Measurements from ENCODE around the gene IPCEF1. TPM values are rescaled to one million over a fixed set of nuclear protein-coding genes. Genes with fewer than 3 reads are reported as not detected.

The IPCEF1 gene
- total and polyA plus RNA-seq, 2 of the 4 experiments (the other 2 are of a cell fraction): under 0.01 to 0.03 TPM

DNA sequence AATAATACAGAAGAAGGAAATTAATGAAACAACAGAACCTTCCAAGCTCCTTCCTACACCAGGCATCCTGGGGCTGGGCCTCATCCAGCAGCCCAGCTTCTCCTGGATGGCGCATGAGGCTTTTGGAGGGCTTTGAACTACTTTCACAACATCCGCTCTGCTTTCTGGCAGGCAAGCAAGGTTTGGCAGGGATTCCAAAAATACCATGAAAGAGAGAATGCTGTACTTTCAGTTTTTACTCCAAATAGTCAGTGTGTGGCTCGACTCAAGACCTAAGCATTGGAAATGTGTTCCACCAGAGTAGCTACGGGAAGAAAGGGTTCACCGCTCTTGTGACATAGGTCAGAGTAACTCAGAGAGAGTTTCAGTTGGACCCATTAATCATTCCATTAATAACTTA is 192.2 kb downstream of the IPCEF1 start:
- no peak overlapping the region; the same call in 1 of the 2 replicates for H3K4ac ChIP-seq (ENCODE audit: low read depth, low read length)
- TF ChIP-seq CEBPB (IDR thresholded peaks at IDR 0.05; ENCODE audit: low read depth, low read length) (peak; percentile 44), FOS (IDR thresholded peaks at IDR 0.05; ENCODE audit: low read depth, low read length) (no peak), BHLHE40 (IDR thresholded peaks at IDR 0.05; ENCODE audit: low read depth, low read length) (no peak)
- TF ChIP-seq, protein P1, sequence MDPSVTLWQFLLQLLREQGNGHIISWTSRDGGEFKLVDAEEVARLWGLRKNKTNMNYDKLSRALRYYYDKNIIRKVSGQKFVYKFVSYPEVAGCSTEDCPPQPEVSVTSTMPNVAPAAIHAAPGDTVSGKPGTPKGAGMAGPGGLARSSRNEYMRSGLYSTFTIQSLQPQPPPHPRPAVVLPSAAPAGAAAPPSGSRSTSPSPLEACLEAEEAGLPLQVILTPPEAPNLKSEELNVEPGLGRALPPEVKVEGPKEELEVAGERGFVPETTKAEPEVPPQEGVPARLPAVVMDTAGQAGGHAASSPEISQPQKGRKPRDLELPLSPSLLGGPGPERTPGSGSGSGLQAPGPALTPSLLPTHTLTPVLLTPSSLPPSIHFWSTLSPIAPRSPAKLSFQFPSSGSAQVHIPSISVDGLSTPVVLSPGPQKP (IDR thresholded peaks at IDR 0.05; ENCODE audit: borderline replicate concordance, low read depth, low read length): no peak
- H3K36me3 ChIP-seq (ENCODE audit: control insufficient read depth, insufficient read depth, low read length): no peaks in the 10 kb centered on the region
- WGBS, 2 experiments (ENCODE audit: extremely low coverage in 2 of 2, insufficient read length in 1 of 2): no CpG with 5 or more reads among the region's 5 CpGs
- no peak overlapping the region for H2BK120ac ChIP-seq (ENCODE audit: low read depth, low read length)
- ChIA-PET CTCF (interaction anchor here (0.6 to 0.8 kb wide), 2 partner anchors 8 to 114 kb away, joined by 3 read pairs; no protein-coding TSS in a partner anchor), POLR2A (ENCODE audit: unreplicated experiment) (no interaction called here)
- H2AK9ac ChIP-seq (replicated peaks; ENCODE audit: low read depth, low read length, poor library complexity): no peak overlapping the region
- no peaks in the 10 kb centered on the region for H4K20me1 ChIP-seq (ENCODE audit: insufficient read depth, low read length)
- H2BK5ac ChIP-seq (ENCODE audit: low read depth, low read length, poor library complexity, severe bottlenecking): no peak overlapping the region
- H2BK20ac ChIP-seq (ENCODE audit: low read depth, low read length): no peak overlapping the region
- H3K23ac ChIP-seq (ENCODE audit: low read depth, low read length): no peak overlapping the region
- no peak overlapping the region for H3K18ac ChIP-seq (ENCODE audit: low read depth, low read length)
- no peak overlapping the region for H4K8ac ChIP-seq (ENCODE audit: low read depth in 2 of 2, low read length in 2 of 2)
- no peak overlapping the region for H3K56ac ChIP-seq (ENCODE audit: extremely low read depth, insufficient read depth, low read length)
- H3K27me3 ChIP-seq (ENCODE audit: control insufficient read depth, insufficient read depth, low read length): no peaks in the 10 kb centered on the region
- H2AFZ ChIP-seq (replicated peaks; ENCODE audit: low read length, poor library complexity): peak overlapping the region; percentile 16
- intact Hi-C loops (cut with micrococcal nuclease): no loop called here
- peak overlapping the region; percentile 23; the same call in 1 of the 2 replicates for H3K4me2 ChIP-seq (ENCODE audit: low read depth, low read length)
- no peaks in the 10 kb centered on the region for H3K9me3 ChIP-seq (ENCODE audit: control insufficient read depth, insufficient read depth, low read length)
- H3K4me3 ChIP-seq (ENCODE audit: insufficient read depth, low read depth, low read length): no peak overlapping the region
- in situ Hi-C loops (cut with MboI; ENCODE audit: low sequenced_read_pairs): loop anchor here (25.0 kb wide), 1 partner anchor 1127 kb away; no protein-coding TSS in a partner anchor
- dilution Hi-C loops (cut with HindIII; ENCODE audit: low sequenced_read_pairs, unreplicated experiment): loop anchor here (25.0 kb wide), 1 partner anchor 198 kb away; the partner anchor contains the start of gene IPCEF1
- no peak overlapping the region for H4K91ac ChIP-seq (ENCODE audit: insufficient read depth, low read depth, low read length)
- no peak overlapping the region for H4K5ac ChIP-seq (ENCODE audit: low read depth, low read length)
- H3K4me1 ChIP-seq (ENCODE audit: control insufficient read depth, insufficient read depth, low read length): peaks cover 6% of the 10 kb centered on the region; the same call in 1 of the 2 replicates
- H3K9me1 ChIP-seq (ENCODE audit: insufficient read depth, low read length): no peaks in the 10 kb centered on the region
- no peak overlapping the region for H2BK15ac ChIP-seq (ENCODE audit: low read depth, low read length)
- no TSS peak for BruUV-seq (replicated peaks)
- no peak overlapping the region for H2AK5ac ChIP-seq (ENCODE audit: low read depth, low read length)
- H3K27ac ChIP-seq (ENCODE audit: insufficient read depth, low read length): peak overlapping the region; percentile 21; the same call in 1 of the 2 replicates
- peak; percentile 89 for ATAC-seq (ENCODE audit: low read depth)
- H3K14ac ChIP-seq (replicated peaks; ENCODE audit: low read depth, low read length): no peak overlapping the region
- no peak overlapping the region for H3K9ac ChIP-seq (ENCODE audit: low read depth, low read length)
- peak; percentile 78 for DNase-seq
- H3K79me1 ChIP-seq (ENCODE audit: low read depth in 1 of 2, low read length in 2 of 2): no peaks in the 10 kb centered on the region
